Hematopoietic multipotent progenitor cell (in vitro differentiated cells): ENCODE results near the gene ADAM11. TPM values are rescaled to one million over a fixed set of nuclear protein-coding genes. Genes with fewer than 3 reads are reported as not detected.
"Not testable (repeated sequence)": the region's sequence is repeated elsewhere in the genome, so short reads cannot be mapped to it uniquely, and the experiment has no call there.

Experiments used
- DNase-seq, 3 donors: peaks; one replicate each; pipeline ENCODE4 v3.0.0-alpha.2; 2011 to 2015; ENCODE audit warnings: low read depth in 2 of 3, low spot score in 2 of 3
- total RNA-seq: library from RNA; depleted of rRNA; stranded (reverse); fragments of >200 nt; gene quantifications from one replicate; pipeline ENCODE4 v1.2.3, GENCODE V29; 2012

ADAM11 gene
- total RNA-seq, 1 donor, result 1.6 TPM

GRCh38 chr17:44793885-44794842, 35.4 kb downstream of the ADAM11 start:
- no peak for DNase-seq

GRCh38 chr17:44794851-44795413, 36.1 kb downstream of the ADAM11 start:
- DNase-seq, result peak in 1 of 3 donors; percentile 31

- no peak for DNase-seq
Measured at GRCh38 chr17:44795421-44795820, 36.6 kb downstream of the ADAM11 start.

- DNase-seq, result no peak
Measured at GRCh38 chr17:44795928-44796327, 37.1 kb downstream of the ADAM11 start.

- DNase-seq, result no peak
Measured at GRCh38 chr17:44796731-44797130, 37.9 kb downstream of the ADAM11 start.

- no peak for DNase-seq
Measured at GRCh38 chr17:44797802-44798201, 39.0 kb downstream of the ADAM11 start.

- no peak for DNase-seq
Measured at GRCh38 chr17:44798356-44798755, 39.6 kb downstream of the ADAM11 start.

- DNase-seq, result no peak
Measured at GRCh38 chr17:44801880-44802279, 43.1 kb downstream of the ADAM11 start.

GRCh38 chr17:44804302-44805089, 45.7 kb downstream of the ADAM11 start:
- no peak for DNase-seq

GRCh38 chr17:44807093-44807816, 48.5 kb downstream of the ADAM11 start:
- no peak for DNase-seq

GRCh38 chr17:44807817-44808155, 49.0 kb downstream of the ADAM11 start:
- DNase-seq, result no peak

GRCh38 chr17:44808156-44808555, 49.4 kb downstream of the ADAM11 start:
- no peak for DNase-seq

- not testable (repeated sequence) for DNase-seq
Measured at GRCh38 chr17:44808656-44809388, 50.0 kb downstream of the ADAM11 start.

- no peak for DNase-seq
Measured at GRCh38 chr17:44812263-44812662, 53.5 kb downstream of the ADAM11 start.

- DNase-seq, result not testable (repeated sequence)
Measured at GRCh38 chr17:44818508-44818907, 59.7 kb downstream of the ADAM11 start.

- no peak for DNase-seq
Measured at GRCh38 chr17:44820631-44821212, 61.9 kb downstream of the ADAM11 start.

- not testable (repeated sequence) for DNase-seq
Measured at GRCh38 chr17:44825236-44825635, 66.4 kb downstream of the ADAM11 start.

- DNase-seq, result no peak
Measured at GRCh38 chr17:44826123-44826790, 67.5 kb downstream of the ADAM11 start.

- DNase-seq, result no peak
Measured at GRCh38 chr17:44827863-44828262, 69.1 kb downstream of the ADAM11 start.
